Liver (tissue), 9 donors: Measurements from ENCODE around the gene RBFOX1. TPM values are rescaled to one million over a fixed set of nuclear protein-coding genes. Genes with fewer than 3 reads are reported as not detected.

ENCODE experiments used
- DNase-seq: peaks from one replicate; pipeline ENCODE4 v3.0.0-alpha.2; 2017; ENCODE audit warnings: low spot score
- H3K27ac ChIP-seq, 2 donors: one replicate each; pipeline ENCODE4 v1.7.0; 2013; ENCODE audit warnings: inconsistent platforms in 2 of 2, low read length in 2 of 2, control low read depth in 1 of 2, low read depth in 1 of 2, mild to moderate bottlenecking in 1 of 2
- H3K27me3 ChIP-seq, 4 donors: one replicate each; pipeline versions ENCODE4 v1.6.1 to v1.7.0; 2013; ENCODE audit warnings: low read length in 3 of 4, inconsistent platforms in 1 of 4, mild to moderate bottlenecking in 1 of 4, moderate library complexity in 1 of 4; ENCODE audit not compliant: control insufficient read depth in 4 of 4, insufficient read depth in 4 of 4
- H3K36me3 ChIP-seq, 4 donors: one replicate each; pipeline versions ENCODE4 v1.6.1 to v1.7.0; 2013; ENCODE audit warnings: low read length in 3 of 4, mild to moderate bottlenecking in 3 of 4, low read depth in 1 of 4, moderate library complexity in 1 of 4; ENCODE audit not compliant: control insufficient read depth in 4 of 4, insufficient read depth in 3 of 4
- H3K4me1 ChIP-seq, 4 donors: one replicate each; pipeline versions ENCODE4 v1.6.1 to v1.7.0; 2013; ENCODE audit warnings: low read length in 3 of 4, mild to moderate bottlenecking in 3 of 4, moderate library complexity in 1 of 4; ENCODE audit not compliant: control insufficient read depth in 4 of 4, insufficient read depth in 4 of 4
- H3K4me3 ChIP-seq, 3 donors: one replicate each; pipeline versions ENCODE4 v1.6.1 to v1.7.0; 2013; ENCODE audit warnings: low read length in 3 of 3, control low read depth in 1 of 3, low read depth in 1 of 3, mild to moderate bottlenecking in 1 of 3
- H3K9ac ChIP-seq, 2 donors: one replicate each; pipeline ENCODE4 v1.7.0; 2013; ENCODE audit warnings: low read length in 2 of 2, mild to moderate bottlenecking in 2 of 2, moderate library complexity in 2 of 2, control low read depth in 1 of 2, low read depth in 1 of 2
- H3K9me3 ChIP-seq, 4 donors: one replicate each; pipeline versions ENCODE4 v1.6.1 to v1.7.0; 2013; ENCODE audit warnings: low read length in 3 of 4; ENCODE audit not compliant: control insufficient read depth in 4 of 4
- FOXA1 ChIP-seq: IDR thresholded peaks from 2 replicates; pipeline ENCODE4 v1.6.1; 2016; ENCODE audit warnings: antibody characterized with exemption
- FOXA2 ChIP-seq: IDR thresholded peaks from 2 replicates; pipeline ENCODE4 v1.6.1; 2016; ENCODE audit warnings: antibody characterized with exemption
- GABPA ChIP-seq, 2 donors: IDR thresholded peaks in 1 of 2; conservative IDR thresholded peaks in 1 of 2; 2 replicates each; pipeline ENCODE4 v1.6.1; 2016; ENCODE audit warnings: antibody characterized with exemption in 2 of 2, mild to moderate bottlenecking in 1 of 2, moderate library complexity in 1 of 2
- HNF4A ChIP-seq, 2 donors: conservative IDR thresholded peaks; 2 replicates each; pipeline ENCODE4 v1.6.1; 2016; ENCODE audit warnings: antibody characterized with exemption in 2 of 2, mild to moderate bottlenecking in 2 of 2
- HNF4G ChIP-seq: IDR thresholded peaks from 2 replicates; pipeline ENCODE4 v1.6.1; 2016; ENCODE audit warnings: antibody characterized with exemption
- JUND ChIP-seq, 2 donors: IDR thresholded peaks; 2 replicates each; pipeline ENCODE4 v1.6.1; 2016; ENCODE audit warnings: antibody characterized with exemption in 2 of 2
- NR2F2 ChIP-seq: IDR thresholded peaks from 2 replicates; pipeline ENCODE4 v1.6.1; 2016; ENCODE audit warnings: antibody characterized with exemption
- RXRA ChIP-seq, 2 donors: IDR thresholded peaks; 2 replicates each; pipeline ENCODE4 v1.6.1; 2017 to 2018; ENCODE audit warnings: antibody characterized with exemption in 2 of 2, mild to moderate bottlenecking in 1 of 2
- SP1 ChIP-seq: IDR thresholded peaks from 2 replicates; pipeline ENCODE4 v1.6.1; 2018; ENCODE audit warnings: antibody characterized with exemption, mild to moderate bottlenecking
- YY1 ChIP-seq: IDR thresholded peaks from 2 replicates; pipeline ENCODE4 v1.6.1; 2016; ENCODE audit warnings: antibody characterized with exemption, mild to moderate bottlenecking
- WGBS: extraction: QIAGEN DNeasy Blood & Tissue Kit; methylation state at CpG from one replicate; pipeline ENCODE4 v1.1.7; 2013; 5-methylcytosine and 5-hydroxymethylcytosine counted together
- polyA plus RNA-seq, 2 donors: library from polyadenylated mRNA; stranded (reverse) in 1 of 2; unstranded in 1 of 2; fragments of 200-250 nt in 1 of 2; fragments of >200 nt in 1 of 2; fragmentation: Nextera tagmentation in 1 of 2; extraction: Ambion mirVana in 1 of 2; gene quantifications; one replicate each; pipeline versions ENCODE4 v1.2.1 to v1.2.3, GENCODE V29; 2013 to 2015
- total RNA-seq, 2 donors: library from RNA; depleted of rRNA; stranded (reverse); fragments of >200 nt; gene quantifications; one replicate each; pipeline ENCODE4 v1.2.3, GENCODE V29; 2014
- TF ChIP-seq, protein P1 (sequence below): IDR thresholded peaks from 2 replicates; pipeline ENCODE4 v1.6.1; 2016; ENCODE audit warnings: antibody characterized with exemption
- TF ChIP-seq, protein P2 (sequence below): IDR thresholded peaks from 2 replicates; pipeline ENCODE4 v1.6.1; 2016; ENCODE audit warnings: antibody characterized with exemption, mild to moderate bottlenecking
- TF ChIP-seq, protein P3 (sequence below): IDR thresholded peaks from 2 replicates; pipeline ENCODE4 v1.6.1; 2016; ENCODE audit warnings: antibody characterized with exemption
- TF ChIP-seq, protein P4 (sequence below): fragments of 150-350 bp; IDR thresholded peaks from 2 replicates; pipeline ENCODE4 v1.5.1; 2017; ENCODE audit warnings: improper control_type of control experiment, low read depth, low read length; ENCODE audit not compliant: missing input control
- TF ChIP-seq, protein P5 (sequence below): IDR thresholded peaks from 2 replicates; pipeline ENCODE4 v1.6.1; 2016; ENCODE audit warnings: antibody characterized with exemption
- donor health status: healthy.
- donor health status: healthy.
- donor health status: healthy.
- donor health status: healthy.
- donor health status: healthy.

Gene RBFOX1
- total and polyA plus RNA-seq, 4 donors = not detected

DNA sequence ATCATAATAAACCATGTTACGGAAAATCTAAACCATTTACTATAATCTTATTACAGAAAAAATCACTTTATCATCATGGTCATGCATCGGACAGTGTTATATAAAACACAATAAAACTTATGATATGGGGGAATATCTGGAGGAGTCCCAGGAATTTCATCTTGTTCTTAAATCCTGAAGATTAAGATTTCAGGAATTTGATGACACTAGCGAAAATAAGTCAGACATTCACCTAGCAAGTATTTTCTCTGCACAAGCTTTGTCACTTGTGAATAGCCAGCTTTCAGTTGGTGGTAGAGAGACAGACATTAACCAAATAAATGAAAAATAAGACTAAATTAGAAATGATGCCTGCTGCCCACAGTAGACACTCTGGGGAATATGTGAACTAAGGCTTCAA, 410.0 kb downstream of the RBFOX1 start (continued):
- TF ChIP-seq, protein P1, sequence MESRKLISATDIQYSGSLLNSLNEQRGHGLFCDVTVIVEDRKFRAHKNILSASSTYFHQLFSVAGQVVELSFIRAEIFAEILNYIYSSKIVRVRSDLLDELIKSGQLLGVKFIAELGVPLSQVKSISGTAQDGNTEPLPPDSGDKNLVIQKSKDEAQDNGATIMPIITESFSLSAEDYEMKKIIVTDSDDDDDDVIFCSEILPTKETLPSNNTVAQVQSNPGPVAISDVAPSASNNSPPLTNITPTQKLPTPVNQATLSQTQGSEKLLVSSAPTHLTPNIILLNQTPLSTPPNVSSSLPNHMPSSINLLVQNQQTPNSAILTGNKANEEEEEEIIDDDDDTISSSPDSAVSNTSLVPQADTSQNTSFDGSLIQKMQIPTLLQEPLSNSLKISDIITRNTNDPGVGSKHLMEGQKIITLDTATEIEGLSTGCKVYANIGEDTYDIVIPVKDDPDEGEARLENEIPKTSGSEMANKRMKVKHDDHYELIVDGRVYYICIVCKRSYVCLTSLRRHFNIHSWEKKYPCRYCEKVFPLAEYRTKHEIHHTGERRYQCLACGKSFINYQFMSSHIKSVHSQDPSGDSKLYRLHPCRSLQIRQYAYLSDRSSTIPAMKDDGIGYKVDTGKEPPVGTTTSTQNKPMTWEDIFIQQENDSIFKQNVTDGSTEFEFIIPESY = no peak
- no peak for TF ChIP-seq GABPA (IDR thresholded peaks at IDR 0.05 in 1 of 2, conservative IDR thresholded peaks at IDR 0.05 in 1 of 2)
- TF ChIP-seq SP1 = no peak
- TF ChIP-seq YY1 = no peak
- TF ChIP-seq RXRA (IDR thresholded peaks at IDR 0.05) = no peak

DNA sequence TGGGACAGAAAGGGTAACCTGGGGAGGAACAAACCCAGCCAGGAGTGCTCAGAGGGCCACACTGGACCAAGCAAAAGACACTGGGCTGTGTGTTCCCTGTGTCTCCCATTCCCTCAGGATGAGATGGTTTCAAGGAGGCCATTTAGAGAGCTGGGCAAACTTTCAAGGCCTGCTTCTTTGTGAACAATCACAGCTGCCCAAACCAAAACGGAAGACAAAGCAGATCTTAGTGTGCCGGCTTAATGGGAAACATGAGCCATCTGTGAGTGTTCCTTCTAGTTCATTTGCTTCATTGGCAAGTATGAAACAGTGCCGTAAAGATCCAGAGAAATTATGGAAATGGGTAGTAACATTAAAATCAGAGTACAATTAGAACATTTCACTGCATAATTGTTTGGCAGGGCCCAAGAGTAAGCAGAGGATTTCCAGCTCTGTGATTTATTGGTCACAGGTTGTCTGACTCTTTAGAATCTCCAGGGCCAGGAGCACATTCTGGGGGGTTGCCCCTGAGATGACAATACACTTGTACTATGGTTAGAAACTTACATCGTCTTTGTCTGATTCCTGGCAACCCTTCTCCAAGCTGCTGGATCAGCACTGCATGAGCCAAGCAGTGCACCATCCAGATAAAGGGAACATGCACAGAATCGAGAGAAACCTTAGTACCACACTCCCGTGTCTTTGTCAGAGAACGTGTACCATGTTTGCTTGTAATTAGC, 412.1 kb downstream of the RBFOX1 start:
- TF ChIP-seq, protein P2, sequence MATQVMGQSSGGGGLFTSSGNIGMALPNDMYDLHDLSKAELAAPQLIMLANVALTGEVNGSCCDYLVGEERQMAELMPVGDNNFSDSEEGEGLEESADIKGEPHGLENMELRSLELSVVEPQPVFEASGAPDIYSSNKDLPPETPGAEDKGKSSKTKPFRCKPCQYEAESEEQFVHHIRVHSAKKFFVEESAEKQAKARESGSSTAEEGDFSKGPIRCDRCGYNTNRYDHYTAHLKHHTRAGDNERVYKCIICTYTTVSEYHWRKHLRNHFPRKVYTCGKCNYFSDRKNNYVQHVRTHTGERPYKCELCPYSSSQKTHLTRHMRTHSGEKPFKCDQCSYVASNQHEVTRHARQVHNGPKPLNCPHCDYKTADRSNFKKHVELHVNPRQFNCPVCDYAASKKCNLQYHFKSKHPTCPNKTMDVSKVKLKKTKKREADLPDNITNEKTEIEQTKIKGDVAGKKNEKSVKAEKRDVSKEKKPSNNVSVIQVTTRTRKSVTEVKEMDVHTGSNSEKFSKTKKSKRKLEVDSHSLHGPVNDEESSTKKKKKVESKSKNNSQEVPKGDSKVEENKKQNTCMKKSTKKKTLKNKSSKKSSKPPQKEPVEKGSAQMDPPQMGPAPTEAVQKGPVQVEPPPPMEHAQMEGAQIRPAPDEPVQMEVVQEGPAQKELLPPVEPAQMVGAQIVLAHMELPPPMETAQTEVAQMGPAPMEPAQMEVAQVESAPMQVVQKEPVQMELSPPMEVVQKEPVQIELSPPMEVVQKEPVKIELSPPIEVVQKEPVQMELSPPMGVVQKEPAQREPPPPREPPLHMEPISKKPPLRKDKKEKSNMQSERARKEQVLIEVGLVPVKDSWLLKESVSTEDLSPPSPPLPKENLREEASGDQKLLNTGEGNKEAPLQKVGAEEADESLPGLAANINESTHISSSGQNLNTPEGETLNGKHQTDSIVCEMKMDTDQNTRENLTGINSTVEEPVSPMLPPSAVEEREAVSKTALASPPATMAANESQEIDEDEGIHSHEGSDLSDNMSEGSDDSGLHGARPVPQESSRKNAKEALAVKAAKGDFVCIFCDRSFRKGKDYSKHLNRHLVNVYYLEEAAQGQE = no peak
- TF ChIP-seq HNF4A (conservative IDR thresholded peaks at IDR 0.05) = no peak
- no peak for TF ChIP-seq FOXA1
- no peak for TF ChIP-seq HNF4G
- no peak for TF ChIP-seq FOXA2
- TF ChIP-seq GABPA (IDR thresholded peaks at IDR 0.05 in 1 of 2, conservative IDR thresholded peaks at IDR 0.05 in 1 of 2) = no peak
- TF ChIP-seq YY1 = no peak
- TF ChIP-seq, protein P3, sequence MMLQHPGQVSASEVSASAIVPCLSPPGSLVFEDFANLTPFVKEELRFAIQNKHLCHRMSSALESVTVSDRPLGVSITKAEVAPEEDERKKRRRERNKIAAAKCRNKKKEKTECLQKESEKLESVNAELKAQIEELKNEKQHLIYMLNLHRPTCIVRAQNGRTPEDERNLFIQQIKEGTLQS = no peak
- no peak for TF ChIP-seq SP1
- no peak for TF ChIP-seq RXRA (IDR thresholded peaks at IDR 0.05)
- no peak for TF ChIP-seq JUND (IDR thresholded peaks at IDR 0.05)
- no peak for TF ChIP-seq NR2F2
- TF ChIP-seq, protein P4, sequence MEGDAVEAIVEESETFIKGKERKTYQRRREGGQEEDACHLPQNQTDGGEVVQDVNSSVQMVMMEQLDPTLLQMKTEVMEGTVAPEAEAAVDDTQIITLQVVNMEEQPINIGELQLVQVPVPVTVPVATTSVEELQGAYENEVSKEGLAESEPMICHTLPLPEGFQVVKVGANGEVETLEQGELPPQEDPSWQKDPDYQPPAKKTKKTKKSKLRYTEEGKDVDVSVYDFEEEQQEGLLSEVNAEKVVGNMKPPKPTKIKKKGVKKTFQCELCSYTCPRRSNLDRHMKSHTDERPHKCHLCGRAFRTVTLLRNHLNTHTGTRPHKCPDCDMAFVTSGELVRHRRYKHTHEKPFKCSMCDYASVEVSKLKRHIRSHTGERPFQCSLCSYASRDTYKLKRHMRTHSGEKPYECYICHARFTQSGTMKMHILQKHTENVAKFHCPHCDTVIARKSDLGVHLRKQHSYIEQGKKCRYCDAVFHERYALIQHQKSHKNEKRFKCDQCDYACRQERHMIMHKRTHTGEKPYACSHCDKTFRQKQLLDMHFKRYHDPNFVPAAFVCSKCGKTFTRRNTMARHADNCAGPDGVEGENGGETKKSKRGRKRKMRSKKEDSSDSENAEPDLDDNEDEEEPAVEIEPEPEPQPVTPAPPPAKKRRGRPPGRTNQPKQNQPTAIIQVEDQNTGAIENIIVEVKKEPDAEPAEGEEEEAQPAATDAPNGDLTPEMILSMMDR = no peak
- TF ChIP-seq, protein P5, sequence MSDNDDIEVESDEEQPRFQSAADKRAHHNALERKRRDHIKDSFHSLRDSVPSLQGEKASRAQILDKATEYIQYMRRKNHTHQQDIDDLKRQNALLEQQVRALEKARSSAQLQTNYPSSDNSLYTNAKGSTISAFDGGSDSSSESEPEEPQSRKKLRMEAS = no peak
- TF ChIP-seq, protein P1 = no peak
- peaks cover 0 to 3% (median 0%) of the 10 kb centered on the region in 4 donors for H3K27me3 ChIP-seq
- peaks cover 0 to 2% (median under 1%) of the 10 kb centered on the region in 4 donors for H3K9me3 ChIP-seq
- 64% methylated on average over 7 of the region's 7 CpGs for WGBS
- H3K4me1 ChIP-seq = no peaks in the 10 kb centered on the region
- no peak overlapping the region for H3K9ac ChIP-seq
- H3K36me3 ChIP-seq = no peaks in the 10 kb centered on the region
- H3K27ac ChIP-seq = no peak overlapping the region
- H3K4me3 ChIP-seq = no peak overlapping the region
- DNase-seq = no peak
